Cortex of kidney (tissue), 1 donor: ENCODE results near the gene KRT39.
"Not testable (repeated sequence)": the region's sequence is repeated elsewhere in the genome, so short reads cannot be mapped to it uniquely, and the experiment has no call there.

Experiments used
- DNase-seq: peaks from one replicate; lab custom pipeline; 2025; lab: John Stamatoyannopoulos, UW

Gene KRT39

GRCh38 chr17:40940266-40940665, 26.5 kb downstream of the KRT39 start:
- no peak for DNase-seq

- DNase-seq, result no peak
These were observed 27.8 kb downstream of the KRT39 start for GRCh38 chr17:40938981-40939380.

GRCh38 chr17:40937384-40937819, 29.3 kb downstream of the KRT39 start, which contains the start of gene KRT23:
Gene KRT23, minus strand, starts transcription at chr17:40937646. Its CDS starts 1,043 bp downstream, at chr17:40936603.
- DNase-seq, result no peak

GRCh38 chr17:40936976-40937375, 29.8 kb downstream of the KRT39 start:
- DNase-seq, result no peak

- no peak for DNase-seq
These were observed 30.2 kb downstream of the KRT39 start for GRCh38 chr17:40936437-40936971.

GRCh38 chr17:40935624-40936023, 31.1 kb downstream of the KRT39 start:
- DNase-seq, result no peak

- DNase-seq, result no peak
These were observed 34.1 kb downstream of the KRT39 start for GRCh38 chr17:40932608-40933007.

- DNase-seq, result no peak
These were observed 35.4 kb downstream of the KRT39 start for GRCh38 chr17:40931311-40931710.

GRCh38 chr17:40926341-40926740, 40.4 kb downstream of the KRT39 start:
- DNase-seq, result no peak

GRCh38 chr17:40922239-40922638, 44.5 kb downstream of the KRT39 start:
- DNase-seq, result no peak

- no peak for DNase-seq
These were observed 45.7 kb downstream of the KRT39 start for GRCh38 chr17:40921026-40921425.

GRCh38 chr17:40917116-40917515, 49.6 kb downstream of the KRT39 start:
- DNase-seq, result not testable (repeated sequence)

- no peak for DNase-seq
These were observed 50.4 kb downstream of the KRT39 start for GRCh38 chr17:40916366-40916765.

- no peak for DNase-seq
These were observed 51.0 kb downstream of the KRT39 start for GRCh38 chr17:40915721-40916256.

GRCh38 chr17:40915199-40915661, 51.5 kb downstream of the KRT39 start:
- DNase-seq, result no peak

- no peak for DNase-seq
These were observed 52.5 kb downstream of the KRT39 start for GRCh38 chr17:40914075-40914855.

GRCh38 chr17:40912486-40913210, 54.1 kb downstream of the KRT39 start:
- no peak for DNase-seq

- no peak for DNase-seq
These were observed 56.3 kb downstream of the KRT39 start for GRCh38 chr17:40910441-40910841.

GRCh38 chr17:40909755-40910154, 57.0 kb downstream of the KRT39 start:
- DNase-seq, result no peak

- DNase-seq, result no peak
These were observed 57.4 kb downstream of the KRT39 start for GRCh38 chr17:40909351-40909750.
